GM12878 (cell line): ENCODE results near the gene CSH1. TPM values are rescaled to one million over a fixed set of nuclear protein-coding genes. Genes with fewer than 3 reads are reported as not detected.

ENCODE experiments used
- BCL11A ChIP-seq: IDR thresholded peaks from 2 replicates; pipeline ENCODE4 v1.6.1; 2011; ENCODE audit warnings: low read depth, low read length
- CBX5 ChIP-seq: sonication (generic); IDR thresholded peaks from 2 replicates; pipeline ENCODE4 v1.6.1; 2016; ENCODE audit warnings: low read depth, moderate library complexity, mild to moderate bottlenecking, inconsistent platforms
- CEBPB ChIP-seq, 2 experiments: fragments of 150-350 bp in 1 of 2; IDR thresholded peaks; 2 replicates each; pipeline ENCODE4 v1.6.1; 2012 to 2014; ENCODE audit warnings: low read depth in 2 of 2, low read length in 2 of 2, borderline replicate concordance in 1 of 2, inconsistent platforms in 1 of 2
- CEBPZ ChIP-seq: fragments of 150-350 bp; IDR thresholded peaks from 2 replicates; pipeline ENCODE4 v1.6.1; 2016; ENCODE audit warnings: low read depth, low read length
- CHD1 ChIP-seq: IDR thresholded peaks from 2 replicates; pipeline ENCODE4 v1.6.1; 2012; ENCODE audit warnings: low read depth, low read length, improper control_type of control experiment
- CHD4 ChIP-seq: fragments of 200-600 bp; sonication (generic); IDR thresholded peaks from 2 replicates; pipeline ENCODE4 v1.6.1; 2016; ENCODE audit warnings: mild to moderate bottlenecking
- CREB1 ChIP-seq: IDR thresholded peaks from 2 replicates; pipeline ENCODE4 v1.6.1; 2012; ENCODE audit warnings: low read depth, mild to moderate bottlenecking, inconsistent platforms
- GABPA ChIP-seq: IDR thresholded peaks from 2 replicates; pipeline ENCODE4 v1.6.1; 2014; ENCODE audit warnings: antibody characterized with exemption, low read depth, mild to moderate bottlenecking, inconsistent platforms
- GATAD2B ChIP-seq: fragments of 450-650 bp; conservative IDR thresholded peaks from 2 replicates; pipeline ENCODE4 v1.6.1; 2017; ENCODE audit warnings: low read depth, mild to moderate bottlenecking, moderate library complexity
- IKZF2 ChIP-seq, 2 experiments: fragments of 450-650 bp; IDR thresholded peaks; 2 replicates each; pipeline ENCODE4 v1.6.1; 2017; ENCODE audit warnings: mild to moderate bottlenecking in 2 of 2, moderate library complexity in 2 of 2
- IRF4 ChIP-seq: IDR thresholded peaks from 2 replicates; pipeline ENCODE4 v1.6.1; 2011; ENCODE audit warnings: low read depth, low read length
- MAX ChIP-seq: IDR thresholded peaks from 2 replicates; pipeline ENCODE4 v1.6.1; 2012; ENCODE audit warnings: low read depth, low read length, improper control_type of control experiment
- MYB ChIP-seq: fragments of 150-350 bp; IDR thresholded peaks from 2 replicates; pipeline ENCODE4 v1.6.1; 2014; ENCODE audit warnings: mild to moderate bottlenecking, low read depth, low read length, borderline replicate concordance
- NBN ChIP-seq: fragments of 450-650 bp; IDR thresholded peaks from 2 replicates; pipeline ENCODE4 v1.6.1; 2016
- NFYA ChIP-seq: IDR thresholded peaks from 2 replicates; pipeline ENCODE4 v1.6.1; 2011; ENCODE audit warnings: low read depth, mild to moderate bottlenecking, low read length, improper control_type of control experiment, borderline replicate concordance
- PAX5 ChIP-seq: IDR thresholded peaks from 2 replicates; pipeline ENCODE4 v1.6.1; 2011; ENCODE audit warnings: low read depth, low read length, borderline replicate concordance
- POLR2AphosphoS2 ChIP-seq: IDR thresholded peaks from 2 replicates; pipeline ENCODE4 v1.6.1; 2011; ENCODE audit warnings: low read depth, mild to moderate bottlenecking, low read length, improper control_type of control experiment, moderate library complexity
- POU2F2 ChIP-seq: IDR thresholded peaks from 3 replicates; pipeline ENCODE4 v1.6.1; 2011; ENCODE audit warnings: low read depth, mild to moderate bottlenecking, low read length, borderline replicate concordance
- RFX5 ChIP-seq: IDR thresholded peaks from 2 replicates; pipeline ENCODE4 v1.6.1; 2011; ENCODE audit warnings: low read depth, low read length, improper control_type of control experiment
- SIN3A ChIP-seq: IDR thresholded peaks from 2 replicates; pipeline ENCODE4 v1.6.1; 2012; ENCODE audit warnings: low read depth, low read length, improper control_type of control experiment
- SMARCA5 ChIP-seq: fragments of 450-650 bp; IDR thresholded peaks from 2 replicates; pipeline ENCODE4 v1.6.1; 2017; ENCODE audit warnings: mild to moderate bottlenecking
- SP1 ChIP-seq: IDR thresholded peaks from one replicate; pipeline ENCODE4 v1.6.1; 2011; ENCODE audit warnings: low read depth, low read length
- SREBF2 ChIP-seq: IDR thresholded peaks from 2 replicates; pipeline ENCODE4 v1.6.1; 2012; ENCODE audit warnings: mild to moderate bottlenecking, low read length
- WRNIP1 ChIP-seq: IDR thresholded peaks from 2 replicates; pipeline ENCODE4 v1.6.1; 2011; ENCODE audit warnings: low read depth, low read length, improper control_type of control experiment, borderline replicate concordance
- ZBTB33 ChIP-seq: fragments of 450-650 bp; IDR thresholded peaks from 2 replicates; pipeline ENCODE4 v1.6.1; 2017; ENCODE audit warnings: mild to moderate bottlenecking
- ZNF217 ChIP-seq: fragments of 450-650 bp; IDR thresholded peaks from 2 replicates; pipeline ENCODE4 v1.6.1; 2017; ENCODE audit warnings: antibody characterized with exemption, mild to moderate bottlenecking
- polyA plus RNA-seq, 11 experiments: library from polyadenylated mRNA; depleted of rRNA in 4 of 11; unstranded in 6 of 11; stranded (reverse) in 5 of 11; fragments of >200 nt; fragmentation: Nextera tagmentation in 4 of 11; fragmentation: Illumina TruSeq in 1 of 11; extraction: Ambion mirVana in 4 of 11; extraction: Trizol in 1 of 11; gene quantifications; 1 replicate in 1 of 11; 2 replicates in 10 of 11; pipeline versions ENCODE4 v1.2.1 to v1.2.3, GENCODE V29; 2011 to 2016; ENCODE audit warnings: inconsistent platforms in 2 of 11, missing spikeins in 2 of 11, low read depth in 1 of 11
- total RNA-seq, 4 experiments: library from RNA; depleted of rRNA in 3 of 4; stranded (reverse); fragments of >200 nt in 3 of 4; fragmentation: Illumina TruSeq in 1 of 4; extraction: Trizol in 1 of 4; gene quantifications; 2 replicates each; pipeline versions ENCODE4 v1.2.1 to v1.2.3, GENCODE V29; 2013 to 2021
- TF ChIP-seq, protein P1 (sequence below): fragments of 450-650 bp; IDR thresholded peaks from 2 replicates; pipeline ENCODE4 v1.6.1; 2018; ENCODE audit warnings: mild to moderate bottlenecking, low read depth, moderate library complexity; ENCODE audit not compliant: partially characterized antibody

CSH1 gene
- total and polyA plus RNA-seq, 10 of the 15 experiments (the other 5 are each of a cell fraction or from before 2014, with no cell fraction given): not detected

- no peak for TF ChIP-seq CEBPZ
- TF ChIP-seq RFX5: no peak
- TF ChIP-seq, protein P1, sequence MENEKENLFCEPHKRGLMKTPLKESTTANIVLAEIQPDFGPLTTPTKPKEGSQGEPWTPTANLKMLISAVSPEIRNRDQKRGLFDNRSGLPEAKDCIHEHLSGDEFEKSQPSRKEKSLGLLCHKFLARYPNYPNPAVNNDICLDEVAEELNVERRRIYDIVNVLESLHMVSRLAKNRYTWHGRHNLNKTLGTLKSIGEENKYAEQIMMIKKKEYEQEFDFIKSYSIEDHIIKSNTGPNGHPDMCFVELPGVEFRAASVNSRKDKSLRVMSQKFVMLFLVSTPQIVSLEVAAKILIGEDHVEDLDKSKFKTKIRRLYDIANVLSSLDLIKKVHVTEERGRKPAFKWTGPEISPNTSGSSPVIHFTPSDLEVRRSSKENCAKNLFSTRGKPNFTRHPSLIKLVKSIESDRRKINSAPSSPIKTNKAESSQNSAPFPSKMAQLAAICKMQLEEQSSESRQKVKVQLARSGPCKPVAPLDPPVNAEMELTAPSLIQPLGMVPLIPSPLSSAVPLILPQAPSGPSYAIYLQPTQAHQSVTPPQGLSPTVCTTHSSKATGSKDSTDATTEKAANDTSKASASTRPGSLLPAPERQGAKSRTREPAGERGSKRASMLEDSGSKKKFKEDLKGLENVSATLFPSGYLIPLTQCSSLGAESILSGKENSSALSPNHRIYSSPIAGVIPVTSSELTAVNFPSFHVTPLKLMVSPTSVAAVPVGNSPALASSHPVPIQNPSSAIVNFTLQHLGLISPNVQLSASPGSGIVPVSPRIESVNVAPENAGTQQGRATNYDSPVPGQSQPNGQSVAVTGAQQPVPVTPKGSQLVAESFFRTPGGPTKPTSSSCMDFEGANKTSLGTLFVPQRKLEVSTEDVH: no peak
- no peak for TF ChIP-seq ZBTB33
- TF ChIP-seq SIN3A: no peak
- TF ChIP-seq BCL11A: no peak
- peak; percentile 58; the same call in 1 of the 2 replicates for TF ChIP-seq NBN
- peak; percentile 21; the same call in 1 of the 2 replicates for TF ChIP-seq PAX5
- TF ChIP-seq POU2F2: no peak
- peak; percentile 73 for TF ChIP-seq IRF4
- TF ChIP-seq SP1: peak; percentile 26
- no peak for TF ChIP-seq POLR2AphosphoS2
- TF ChIP-seq CHD4: no peak
- TF ChIP-seq MYB: no peak
- TF ChIP-seq CHD1: no peak
- no peak for TF ChIP-seq CREB1
- no peak for TF ChIP-seq CBX5
- no peak for TF ChIP-seq MAX
- TF ChIP-seq SREBF2: no peak
- no peak for TF ChIP-seq ZNF217
- no peak for TF ChIP-seq CEBPB (IDR thresholded peaks at IDR 0.05; ENCODE audit: borderline replicate concordance in 1 of 2, low read depth in 2 of 2, low read length in 2 of 2)
- no peak for TF ChIP-seq GATAD2B
- TF ChIP-seq SMARCA5: peak; percentile 88; the same call in 1 of the 2 replicates
- TF ChIP-seq GABPA: no peak
- TF ChIP-seq NFYA: no peak
- TF ChIP-seq IKZF2 (IDR thresholded peaks at IDR 0.05): peak; percentile 48 to 56; a peak in 2 of 4 replicates
- TF ChIP-seq WRNIP1: no peak
These were observed 22.9 kb upstream of the CSH1 start (continued) for GRCh38 chr17:63919311-63919723.
